ENCODE results near the gene EHF.

DNA sequence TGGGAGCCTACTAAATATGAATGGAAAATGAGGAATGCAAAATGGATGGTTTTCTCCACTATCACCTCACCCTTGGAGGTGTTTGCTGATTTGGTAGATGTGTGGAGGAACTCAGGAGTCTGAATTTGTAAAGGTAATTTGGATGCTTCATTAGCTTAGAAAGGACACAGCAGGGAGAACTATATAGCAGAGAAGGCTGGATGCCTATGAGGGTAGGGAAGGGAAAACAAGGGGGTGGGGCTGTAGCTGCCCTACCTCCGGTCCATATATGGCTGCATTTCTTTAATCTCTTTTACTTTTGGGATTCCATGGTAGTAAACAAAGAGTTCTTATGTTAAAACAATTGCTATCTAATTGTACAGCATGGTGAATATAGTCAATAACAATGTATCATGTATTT lies 4.8 kb upstream of the EHF start:
- TF ChIP-seq, protein P1, sequence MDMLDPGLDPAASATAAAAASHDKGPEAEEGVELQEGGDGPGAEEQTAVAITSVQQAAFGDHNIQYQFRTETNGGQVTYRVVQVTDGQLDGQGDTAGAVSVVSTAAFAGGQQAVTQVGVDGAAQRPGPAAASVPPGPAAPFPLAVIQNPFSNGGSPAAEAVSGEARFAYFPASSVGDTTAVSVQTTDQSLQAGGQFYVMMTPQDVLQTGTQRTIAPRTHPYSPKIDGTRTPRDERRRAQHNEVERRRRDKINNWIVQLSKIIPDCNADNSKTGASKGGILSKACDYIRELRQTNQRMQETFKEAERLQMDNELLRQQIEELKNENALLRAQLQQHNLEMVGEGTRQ (IDR thresholded peaks at IDR 0.05; ENCODE audit: borderline replicate concordance, low read depth, low read length): no peak
- TF ChIP-seq, protein P2, sequence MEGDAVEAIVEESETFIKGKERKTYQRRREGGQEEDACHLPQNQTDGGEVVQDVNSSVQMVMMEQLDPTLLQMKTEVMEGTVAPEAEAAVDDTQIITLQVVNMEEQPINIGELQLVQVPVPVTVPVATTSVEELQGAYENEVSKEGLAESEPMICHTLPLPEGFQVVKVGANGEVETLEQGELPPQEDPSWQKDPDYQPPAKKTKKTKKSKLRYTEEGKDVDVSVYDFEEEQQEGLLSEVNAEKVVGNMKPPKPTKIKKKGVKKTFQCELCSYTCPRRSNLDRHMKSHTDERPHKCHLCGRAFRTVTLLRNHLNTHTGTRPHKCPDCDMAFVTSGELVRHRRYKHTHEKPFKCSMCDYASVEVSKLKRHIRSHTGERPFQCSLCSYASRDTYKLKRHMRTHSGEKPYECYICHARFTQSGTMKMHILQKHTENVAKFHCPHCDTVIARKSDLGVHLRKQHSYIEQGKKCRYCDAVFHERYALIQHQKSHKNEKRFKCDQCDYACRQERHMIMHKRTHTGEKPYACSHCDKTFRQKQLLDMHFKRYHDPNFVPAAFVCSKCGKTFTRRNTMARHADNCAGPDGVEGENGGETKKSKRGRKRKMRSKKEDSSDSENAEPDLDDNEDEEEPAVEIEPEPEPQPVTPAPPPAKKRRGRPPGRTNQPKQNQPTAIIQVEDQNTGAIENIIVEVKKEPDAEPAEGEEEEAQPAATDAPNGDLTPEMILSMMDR (IDR thresholded peaks at IDR 0.05): no peak

Measured in SK-N-SH (cell line).